SK-N-MC (cell line): ENCODE results near the gene GNAS-AS1.

Experiments used
- EZH2 ChIP-seq: fragments of 200-600 bp; sonication (generic); IDR thresholded peaks from one replicate; pipeline ENCODE4 v1.6.1; 2017; ENCODE audit warnings: antibody characterized with exemption
- FOXP2 ChIP-seq: optimal IDR thresholded peaks from 2 replicates; pipeline ENCODE3; 2011; ENCODE audit warnings: mild to moderate bottlenecking, moderate library complexity; ENCODE audit not compliant: insufficient read depth; ENCODE audit errors: extremely low read length, control extremely low read depth
- POLR2AphosphoS5 ChIP-seq: IDR thresholded peaks from 2 replicates; pipeline ENCODE4 v1.6.1; 2012; ENCODE audit warnings: mild to moderate bottlenecking, low read depth, low read length, borderline replicate concordance

DNA sequence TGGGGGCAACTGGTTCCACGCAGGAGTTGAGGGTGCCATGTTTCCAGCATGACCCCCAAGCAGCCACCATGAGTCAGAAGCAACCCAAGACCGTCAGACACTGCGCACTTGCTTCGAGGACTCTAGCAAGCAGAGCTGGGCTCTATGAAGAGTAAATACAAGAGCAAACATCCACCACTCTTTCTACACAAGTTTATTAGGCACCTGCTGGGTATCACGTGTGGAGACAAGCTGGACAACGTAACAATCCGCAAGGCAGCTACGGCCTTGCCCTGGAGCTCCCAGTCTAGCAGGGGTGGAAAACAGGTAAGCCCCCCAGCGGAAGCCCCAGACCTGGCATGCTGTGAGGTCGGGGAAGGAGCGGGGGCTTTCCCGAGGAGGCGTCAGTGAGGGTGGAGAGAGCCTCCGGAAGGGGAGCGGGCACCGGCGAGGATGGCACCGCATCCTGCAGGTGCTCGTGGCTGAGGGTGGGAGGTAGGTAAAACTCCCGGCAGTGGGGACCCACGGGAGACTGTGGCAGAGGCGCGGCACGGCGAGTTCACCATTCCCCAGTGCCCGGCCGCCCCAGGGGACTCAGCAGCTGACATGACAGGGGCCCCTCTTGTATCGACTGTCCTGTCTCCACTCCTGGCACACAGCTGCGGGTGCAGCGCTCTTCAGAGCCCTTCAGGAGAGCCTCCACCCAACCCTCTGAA, 33.6 kb downstream of the GNAS-AS1 start:
- TF ChIP-seq FOXP2 (no peak), EZH2 (no peak), POLR2AphosphoS5 (no peak)
